Smooth muscle cell of the brain vasculature (primary cell): Measurements from ENCODE around the gene SYTL3.
"Not testable (repeated sequence)": the region's sequence is repeated elsewhere in the genome, so short reads cannot be mapped to it uniquely, and the experiment has no call there.

Source experiments
- DNase-seq: peaks from one replicate; pipeline ENCODE4 v3.0.0-alpha.2; 2012; ENCODE audit warnings: low read depth, low spot score

SYTL3 gene

GRCh38 chr6:158773581-158774449 lies 124.0 kb downstream of the SYTL3 start:
- DNase-seq = no peak

GRCh38 chr6:158774717-158775449 lies 125.0 kb downstream of the SYTL3 start:
- no peak for DNase-seq

- no peak for DNase-seq
Observed at GRCh38 chr6:158775832-158776231, 126.0 kb downstream of the SYTL3 start.

GRCh38 chr6:158776737-158777136 lies 126.9 kb downstream of the SYTL3 start:
- DNase-seq = no peak

GRCh38 chr6:158777510-158777909 lies 127.7 kb downstream of the SYTL3 start:
- no peak for DNase-seq

GRCh38 chr6:158778005-158778527 lies 128.2 kb downstream of the SYTL3 start:
- DNase-seq = no peak

- no peak for DNase-seq
Observed at GRCh38 chr6:158780246-158780884, 130.5 kb downstream of the SYTL3 start.

- no peak for DNase-seq
Observed at GRCh38 chr6:158780988-158781691, 131.3 kb downstream of the SYTL3 start.

GRCh38 chr6:158781692-158782373 lies 132.0 kb downstream of the SYTL3 start:
- no peak for DNase-seq

- no peak for DNase-seq
Observed at GRCh38 chr6:158782432-158783166, 132.7 kb downstream of the SYTL3 start.

GRCh38 chr6:158783167-158783450 lies 133.3 kb downstream of the SYTL3 start:
- no peak for DNase-seq

- DNase-seq = no peak
Observed at GRCh38 chr6:158783851-158784250, 134.0 kb downstream of the SYTL3 start.

- no peak for DNase-seq
Observed at GRCh38 chr6:158784505-158784904, 134.7 kb downstream of the SYTL3 start.

GRCh38 chr6:158785036-158785435 lies 135.2 kb downstream of the SYTL3 start:
- no peak for DNase-seq

- DNase-seq = no peak
Observed at GRCh38 chr6:158786645-158787304, 136.9 kb downstream of the SYTL3 start.

- DNase-seq = no peak
Observed at GRCh38 chr6:158787395-158787794, 137.5 kb downstream of the SYTL3 start.

GRCh38 chr6:158789115-158789917 lies 139.5 kb downstream of the SYTL3 start:
- DNase-seq = no peak

GRCh38 chr6:158791274-158791855 lies 141.5 kb downstream of the SYTL3 start:
- no peak for DNase-seq

- not testable (repeated sequence) for DNase-seq
Observed at GRCh38 chr6:158792505-158792904, 142.7 kb downstream of the SYTL3 start.
